SK-N-SH treated with all-trans-retinoic acid at 6 μM for 48 hours (cell line): ENCODE results near the gene GPM6B.

Experiments
- ATAC-seq: fragments of 200-7000 bp; cut with Tn5 transposase; 3 replicates; pipeline ENCODE4 v1.9.1; 2020; ENCODE audit warnings: mild to moderate bottlenecking, moderate library complexity
- ARNTL ChIP-seq: fragments of 450-650 bp; formaldehyde crosslinking; IDR thresholded peaks from 2 replicates; pipeline ENCODE4 v1.5.0; 2020; ENCODE audit warnings: low read depth, mild to moderate bottlenecking, moderate library complexity, borderline replicate concordance
- BACH2 ChIP-seq: fragments of 250-450 bp; sonication (Bioruptor Pico); IDR thresholded peaks from 2 replicates; pipeline ENCODE4 v1.9.0; 2021; ENCODE audit warnings: mild to moderate bottlenecking, borderline replicate concordance
- CSDC2 ChIP-seq: fragments of 250-450 bp; sonication (Bioruptor Pico); IDR thresholded peaks from 2 replicates; pipeline ENCODE4 v1.5.0; 2020; ENCODE audit warnings: mild to moderate bottlenecking, moderate library complexity
- ESRRG ChIP-seq: fragments of 250-450 bp; sonication (Bioruptor Pico); IDR thresholded peaks from 2 replicates; pipeline ENCODE4 v1.6.1; 2021; ENCODE audit warnings: mild to moderate bottlenecking
- GLIS3 ChIP-seq: fragments of 250-450 bp; sonication (Bioruptor Pico); IDR thresholded peaks from 2 replicates; pipeline ENCODE4 v1.5.0; 2020; ENCODE audit warnings: mild to moderate bottlenecking, moderate library complexity
- ISL1 ChIP-seq: fragments of 250-450 bp; sonication (Bioruptor Pico); IDR thresholded peaks from 2 replicates; pipeline ENCODE4 v2.1.2; 2022; ENCODE audit warnings: mild to moderate bottlenecking, moderate library complexity
- PPARA ChIP-seq: fragments of 250-450 bp; sonication (Bioruptor Pico); IDR thresholded peaks from 2 replicates; pipeline ENCODE4 v1.5.0; 2020; ENCODE audit warnings: mild to moderate bottlenecking, borderline replicate concordance
- RARB ChIP-seq: fragments of 250-450 bp; sonication (Bioruptor Pico); IDR thresholded peaks from 2 replicates; pipeline ENCODE4 v1.8.0; 2021; ENCODE audit warnings: mild to moderate bottlenecking, moderate library complexity
- SNAI2 ChIP-seq: fragments of 250-450 bp; sonication (Bioruptor Pico); IDR thresholded peaks from 2 replicates; pipeline ENCODE4 v1.5.0; 2020; ENCODE audit warnings: mild to moderate bottlenecking, moderate library complexity
- TCF4 ChIP-seq: fragments of 250-450 bp; sonication (Bioruptor Pico); IDR thresholded peaks from 2 replicates; pipeline ENCODE4 v1.8.0; 2021; ENCODE audit warnings: mild to moderate bottlenecking, moderate library complexity, borderline replicate concordance
- TOX ChIP-seq: fragments of 250-450 bp; sonication (Bioruptor Pico); IDR thresholded peaks from 2 replicates; pipeline ENCODE4 v1.8.0; 2021; ENCODE audit warnings: mild to moderate bottlenecking, moderate library complexity, borderline replicate concordance
- ZC3H10 ChIP-seq: fragments of 250-450 bp; sonication (Bioruptor Pico); IDR thresholded peaks from 2 replicates; pipeline ENCODE4 v1.5.1; 2021; ENCODE audit warnings: mild to moderate bottlenecking, moderate library complexity
- ZFP3 ChIP-seq: fragments of 250-450 bp; sonication (Bioruptor Pico); IDR thresholded peaks from 2 replicates; pipeline ENCODE4 v1.5.0; 2020; ENCODE audit warnings: mild to moderate bottlenecking, moderate library complexity
- ZFP30 ChIP-seq: fragments of 450-650 bp; formaldehyde crosslinking; IDR thresholded peaks from 2 replicates; pipeline ENCODE4 v1.5.0; 2022; ENCODE audit warnings: mild to moderate bottlenecking, moderate library complexity
- ZNF565 ChIP-seq: fragments of 450-650 bp; formaldehyde crosslinking; conservative IDR thresholded peaks from 2 replicates; pipeline ENCODE4 v1.5.0; 2020; ENCODE audit warnings: low read depth, mild to moderate bottlenecking, moderate library complexity
- ZNF70 ChIP-seq: fragments of 450-650 bp; formaldehyde crosslinking; IDR thresholded peaks from 2 replicates; pipeline ENCODE4 v1.5.0; 2020; ENCODE audit warnings: mild to moderate bottlenecking, moderate library complexity
- ZNF8 ChIP-seq: fragments of 450-650 bp; formaldehyde crosslinking; IDR thresholded peaks from 2 replicates; pipeline ENCODE4 v1.5.0; 2020; ENCODE audit warnings: mild to moderate bottlenecking, moderate library complexity
- TF ChIP-seq, protein P1 (sequence below): fragments of 250-450 bp; sonication (Bioruptor Pico); IDR thresholded peaks from 2 replicates; pipeline ENCODE4 v1.5.1; 2021; ENCODE audit warnings: mild to moderate bottlenecking, moderate library complexity
- TF ChIP-seq, protein P2 (sequence below): fragments of 250-450 bp; sonication (Bioruptor Pico); IDR thresholded peaks from 2 replicates; pipeline ENCODE4 v1.8.0; 2020; ENCODE audit warnings: mild to moderate bottlenecking, moderate library complexity, borderline replicate concordance
- TF ChIP-seq, protein P3 (sequence below): fragments of 250-450 bp; sonication (Bioruptor Pico); IDR thresholded peaks from 2 replicates; pipeline ENCODE4 v1.5.0; 2020; ENCODE audit warnings: mild to moderate bottlenecking, moderate library complexity
- TF ChIP-seq, protein P4 (sequence below): fragments of 250-450 bp; sonication (Bioruptor Pico); IDR thresholded peaks from 2 replicates; pipeline ENCODE4 v1.5.1; 2020; ENCODE audit warnings: low read depth, mild to moderate bottlenecking, moderate library complexity

GPM6B gene

DNA sequence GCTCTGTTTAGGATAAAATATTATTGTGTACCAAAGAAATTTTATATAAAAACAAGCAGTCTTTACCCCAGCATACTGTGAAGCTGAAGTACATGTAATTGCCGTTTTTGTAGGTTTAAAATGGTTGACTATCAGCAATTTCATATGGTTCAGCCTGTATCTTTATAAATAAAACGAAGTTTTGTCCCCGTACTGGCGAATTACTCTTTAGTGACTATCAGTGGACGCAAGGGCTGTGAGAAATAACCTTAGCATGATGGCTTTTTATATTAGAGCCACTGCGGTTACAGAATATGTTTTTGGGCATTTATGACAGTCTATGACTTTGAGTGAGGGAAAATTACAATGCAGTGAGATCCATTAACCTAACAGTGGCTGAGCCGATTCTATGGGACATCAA, 1.2 kb downstream of the GPM6B start:
- no peak for ATAC-seq

DNA sequence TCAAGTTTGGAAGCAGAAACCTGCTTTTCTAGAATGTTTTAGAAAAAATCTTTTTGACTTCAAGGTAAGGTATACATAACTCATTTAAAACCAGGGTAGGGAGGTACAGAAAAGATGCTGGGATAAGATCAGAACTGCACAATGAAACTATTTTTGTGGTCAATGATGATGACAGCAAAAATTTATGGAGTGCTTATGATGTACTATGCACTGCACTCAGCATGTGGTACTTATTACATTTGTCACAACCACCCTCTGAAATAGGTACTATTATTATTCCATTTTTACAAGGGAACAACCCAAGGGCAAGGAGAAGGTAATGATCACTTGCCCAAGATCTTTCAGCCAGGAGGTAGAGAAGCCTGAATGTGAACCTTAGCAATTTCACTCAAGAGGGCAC, 8.0 kb downstream of the GPM6B start:
- no peak for ATAC-seq
- TF ChIP-seq ISL1 (CRISPR knock-in tag) = no peak
- no peak for TF ChIP-seq GLIS3 (CRISPR knock-in tag)
- TF ChIP-seq ESRRG (CRISPR knock-in tag) = no peak
- no peak for TF ChIP-seq TOX (CRISPR knock-in tag)
- TF ChIP-seq, protein P1, sequence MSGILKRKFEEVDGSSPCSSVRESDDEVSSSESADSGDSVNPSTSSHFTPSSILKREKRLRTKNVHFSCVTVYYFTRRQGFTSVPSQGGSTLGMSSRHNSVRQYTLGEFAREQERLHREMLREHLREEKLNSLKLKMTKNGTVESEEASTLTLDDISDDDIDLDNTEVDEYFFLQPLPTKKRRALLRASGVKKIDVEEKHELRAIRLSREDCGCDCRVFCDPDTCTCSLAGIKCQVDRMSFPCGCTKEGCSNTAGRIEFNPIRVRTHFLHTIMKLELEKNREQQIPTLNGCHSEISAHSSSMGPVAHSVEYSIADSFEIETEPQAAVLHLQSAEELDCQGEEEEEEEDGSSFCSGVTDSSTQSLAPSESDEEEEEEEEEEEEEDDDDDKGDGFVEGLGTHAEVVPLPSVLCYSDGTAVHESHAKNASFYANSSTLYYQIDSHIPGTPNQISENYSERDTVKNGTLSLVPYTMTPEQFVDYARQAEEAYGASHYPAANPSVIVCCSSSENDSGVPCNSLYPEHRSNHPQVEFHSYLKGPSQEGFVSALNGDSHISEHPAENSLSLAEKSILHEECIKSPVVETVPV (CRISPR knock-in tag) = no peak
- no peak for TF ChIP-seq RARB (CRISPR knock-in tag)
- TF ChIP-seq, protein P2, sequence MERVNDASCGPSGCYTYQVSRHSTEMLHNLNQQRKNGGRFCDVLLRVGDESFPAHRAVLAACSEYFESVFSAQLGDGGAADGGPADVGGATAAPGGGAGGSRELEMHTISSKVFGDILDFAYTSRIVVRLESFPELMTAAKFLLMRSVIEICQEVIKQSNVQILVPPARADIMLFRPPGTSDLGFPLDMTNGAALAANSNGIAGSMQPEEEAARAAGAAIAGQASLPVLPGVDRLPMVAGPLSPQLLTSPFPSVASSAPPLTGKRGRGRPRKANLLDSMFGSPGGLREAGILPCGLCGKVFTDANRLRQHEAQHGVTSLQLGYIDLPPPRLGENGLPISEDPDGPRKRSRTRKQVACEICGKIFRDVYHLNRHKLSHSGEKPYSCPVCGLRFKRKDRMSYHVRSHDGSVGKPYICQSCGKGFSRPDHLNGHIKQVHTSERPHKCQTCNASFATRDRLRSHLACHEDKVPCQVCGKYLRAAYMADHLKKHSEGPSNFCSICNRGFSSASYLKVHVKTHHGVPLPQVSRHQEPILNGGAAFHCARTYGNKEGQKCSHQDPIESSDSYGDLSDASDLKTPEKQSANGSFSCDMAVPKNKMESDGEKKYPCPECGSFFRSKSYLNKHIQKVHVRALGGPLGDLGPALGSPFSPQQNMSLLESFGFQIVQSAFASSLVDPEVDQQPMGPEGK = no peak
- TF ChIP-seq SNAI2 (CRISPR knock-in tag) = no peak
- TF ChIP-seq PPARA (CRISPR knock-in tag) = no peak
- TF ChIP-seq ARNTL = no peak
- no peak for TF ChIP-seq ZC3H10 (CRISPR knock-in tag)
- TF ChIP-seq CSDC2 (CRISPR knock-in tag) = no peak

More for the DNA sequence above, 1.2 kb downstream of the GPM6B start:
- TF ChIP-seq BACH2 (no peak), CSDC2 (CRISPR knock-in tag) (no peak), ZNF8 (CRISPR knock-in tag) (no peak), ZFP3 (CRISPR knock-in tag) (no peak), ZFP30 (CRISPR knock-in tag) (no peak), PPARA (CRISPR knock-in tag) (no peak), ZNF565 (CRISPR knock-in tag) (no peak), GLIS3 (CRISPR knock-in tag) (no peak), SNAI2 (CRISPR knock-in tag) (no peak), TCF4 (CRISPR knock-in tag) (no peak), TOX (CRISPR knock-in tag) (no peak), ISL1 (CRISPR knock-in tag) (no peak), ZC3H10 (CRISPR knock-in tag) (no peak), ZNF70 (no peak), ESRRG (CRISPR knock-in tag) (no peak), RARB (CRISPR knock-in tag) (no peak), ARNTL (no peak)
- TF ChIP-seq, protein P3, sequence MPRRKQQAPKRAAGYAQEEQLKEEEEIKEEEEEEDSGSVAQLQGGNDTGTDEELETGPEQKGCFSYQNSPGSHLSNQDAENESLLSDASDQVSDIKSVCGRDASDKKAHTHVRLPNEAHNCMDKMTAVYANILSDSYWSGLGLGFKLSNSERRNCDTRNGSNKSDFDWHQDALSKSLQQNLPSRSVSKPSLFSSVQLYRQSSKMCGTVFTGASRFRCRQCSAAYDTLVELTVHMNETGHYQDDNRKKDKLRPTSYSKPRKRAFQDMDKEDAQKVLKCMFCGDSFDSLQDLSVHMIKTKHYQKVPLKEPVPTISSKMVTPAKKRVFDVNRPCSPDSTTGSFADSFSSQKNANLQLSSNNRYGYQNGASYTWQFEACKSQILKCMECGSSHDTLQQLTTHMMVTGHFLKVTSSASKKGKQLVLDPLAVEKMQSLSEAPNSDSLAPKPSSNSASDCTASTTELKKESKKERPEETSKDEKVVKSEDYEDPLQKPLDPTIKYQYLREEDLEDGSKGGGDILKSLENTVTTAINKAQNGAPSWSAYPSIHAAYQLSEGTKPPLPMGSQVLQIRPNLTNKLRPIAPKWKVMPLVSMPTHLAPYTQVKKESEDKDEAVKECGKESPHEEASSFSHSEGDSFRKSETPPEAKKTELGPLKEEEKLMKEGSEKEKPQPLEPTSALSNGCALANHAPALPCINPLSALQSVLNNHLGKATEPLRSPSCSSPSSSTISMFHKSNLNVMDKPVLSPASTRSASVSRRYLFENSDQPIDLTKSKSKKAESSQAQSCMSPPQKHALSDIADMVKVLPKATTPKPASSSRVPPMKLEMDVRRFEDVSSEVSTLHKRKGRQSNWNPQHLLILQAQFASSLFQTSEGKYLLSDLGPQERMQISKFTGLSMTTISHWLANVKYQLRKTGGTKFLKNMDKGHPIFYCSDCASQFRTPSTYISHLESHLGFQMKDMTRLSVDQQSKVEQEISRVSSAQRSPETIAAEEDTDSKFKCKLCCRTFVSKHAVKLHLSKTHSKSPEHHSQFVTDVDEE (CRISPR knock-in tag) = no peak
- TF ChIP-seq, protein P4, sequence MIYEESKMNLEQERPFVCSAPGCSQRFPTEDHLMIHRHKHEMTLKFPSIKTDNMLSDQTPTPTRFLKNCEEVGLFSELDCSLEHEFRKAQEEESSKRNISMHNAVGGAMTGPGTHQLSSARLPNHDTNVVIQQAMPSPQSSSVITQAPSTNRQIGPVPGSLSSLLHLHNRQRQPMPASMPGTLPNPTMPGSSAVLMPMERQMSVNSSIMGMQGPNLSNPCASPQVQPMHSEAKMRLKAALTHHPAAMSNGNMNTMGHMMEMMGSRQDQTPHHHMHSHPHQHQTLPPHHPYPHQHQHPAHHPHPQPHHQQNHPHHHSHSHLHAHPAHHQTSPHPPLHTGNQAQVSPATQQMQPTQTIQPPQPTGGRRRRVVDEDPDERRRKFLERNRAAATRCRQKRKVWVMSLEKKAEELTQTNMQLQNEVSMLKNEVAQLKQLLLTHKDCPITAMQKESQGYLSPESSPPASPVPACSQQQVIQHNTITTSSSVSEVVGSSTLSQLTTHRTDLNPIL = no peak
- TF ChIP-seq, protein P1 (CRISPR knock-in tag) = no peak
- TF ChIP-seq, all 23 proteins: peak for 0

DNA sequence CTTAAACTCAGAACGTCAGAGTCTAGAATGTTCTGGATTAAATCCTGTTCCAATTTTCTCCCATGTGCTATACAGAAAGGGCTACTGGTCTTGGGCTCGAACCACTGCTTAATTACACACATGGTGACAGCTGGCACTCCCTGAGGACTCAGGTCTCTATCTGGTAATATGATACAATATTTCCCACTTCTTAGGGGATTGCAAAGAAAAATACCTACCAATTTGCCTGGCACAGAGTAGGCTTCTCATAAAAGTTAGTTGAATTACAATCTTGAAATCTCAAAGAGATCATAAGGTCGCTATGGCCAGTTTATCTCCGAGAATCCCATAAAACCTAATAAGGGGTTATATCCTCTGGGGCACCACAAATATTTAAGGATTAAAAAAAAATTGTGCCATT, 8.6 kb downstream of the GPM6B start:
- no peak for ATAC-seq
- TF ChIP-seq ARNTL (no peak), TCF4 (CRISPR knock-in tag) (peak; percentile 2; the same call in 1 of the 2 replicates)
